GM19397 (cell line): ENCODE results near the gene NSUN3.

ENCODE experiments used
- ATAC-seq: cut with Tn5 transposase; IDR thresholded peaks from one replicate; pipeline ENCODE4 v1.9.1; 2021; ENCODE audit warnings: mild to moderate bottlenecking, moderate library complexity; ENCODE audit not compliant: unreplicated experiment

NSUN3 gene

GRCh38 chr3:94117729-94118128 lies 54.9 kb downstream of the NSUN3 start:
- ATAC-seq, result no peak

- no peak for ATAC-seq
Observed at GRCh38 chr3:94118390-94118789, 55.5 kb downstream of the NSUN3 start.

- ATAC-seq, result no peak
Observed at GRCh38 chr3:94121161-94121560, 58.3 kb downstream of the NSUN3 start.

GRCh38 chr3:94127115-94127514 lies 64.3 kb downstream of the NSUN3 start:
- no peak for ATAC-seq

- ATAC-seq, result no peak
Observed at GRCh38 chr3:94130690-94131089, 67.8 kb downstream of the NSUN3 start.

GRCh38 chr3:94132777-94133176 lies 69.9 kb downstream of the NSUN3 start:
- no peak for ATAC-seq

GRCh38 chr3:94136133-94136532 lies 73.3 kb downstream of the NSUN3 start:
- ATAC-seq, result no peak

GRCh38 chr3:94137377-94137776 lies 74.5 kb downstream of the NSUN3 start:
- no peak for ATAC-seq

- ATAC-seq, result no peak
Observed at GRCh38 chr3:94146455-94146854, 83.6 kb downstream of the NSUN3 start.

- ATAC-seq, result no peak
Observed at GRCh38 chr3:94147012-94147411, 84.2 kb downstream of the NSUN3 start.

- ATAC-seq, result no peak
Observed at GRCh38 chr3:94150113-94150512, 87.3 kb downstream of the NSUN3 start.

GRCh38 chr3:94156626-94157025 lies 93.8 kb downstream of the NSUN3 start:
- ATAC-seq, result no peak

- ATAC-seq, result no peak
Observed at GRCh38 chr3:94158512-94158911, 95.7 kb downstream of the NSUN3 start.

- no peak for ATAC-seq
Observed at GRCh38 chr3:94159062-94159828, 96.4 kb downstream of the NSUN3 start.

- ATAC-seq, result no peak
Observed at GRCh38 chr3:94162700-94163099, 99.8 kb downstream of the NSUN3 start.

- no peak for ATAC-seq
Observed at GRCh38 chr3:94167346-94167745, 104.5 kb downstream of the NSUN3 start.

- ATAC-seq, result no peak
Observed at GRCh38 chr3:94167796-94168195, 104.9 kb downstream of the NSUN3 start.

GRCh38 chr3:94171954-94172353 lies 109.1 kb downstream of the NSUN3 start:
- ATAC-seq, result no peak

- no peak for ATAC-seq
Observed at GRCh38 chr3:94172695-94173310, 109.9 kb downstream of the NSUN3 start.

GRCh38 chr3:94173673-94174434 lies 111.0 kb downstream of the NSUN3 start:
- no peak for ATAC-seq

- ATAC-seq, result no peak
Observed at GRCh38 chr3:94175677-94176076, 112.8 kb downstream of the NSUN3 start.
